Panc1 (cell line): ENCODE results near the gene WAPL. TPM values are rescaled to one million over a fixed set of nuclear protein-coding genes. Genes with fewer than 3 reads are reported as not detected.

Source experiments
- ATAC-seq: fragments of 200-7000 bp; cut with Tn5 transposase; 2 replicates; pipeline ENCODE4 v1.9.1; 2020; ENCODE audit warnings: mild to moderate bottlenecking, moderate library complexity
- BruUV-seq: library from RNA; stranded (reverse); fragments of 400-500 nt; replicated peaks from 2 replicates; lab custom pipeline; 2021; lab: Mats Ljungman, UMichigan
- CTCF ChIA-PET: fragments of 300-600 bp; sonication (Branson Sonifier 250); formaldehyde crosslinking; loops from one replicate; lab custom pipeline; 2022; ENCODE audit warnings: antibody characterized with exemption; lab: Charles Lee
- POLR2A ChIA-PET: fragments of 300-600 bp; sonication (Branson Sonifier 250); formaldehyde crosslinking; loops from one replicate; lab custom pipeline; 2022; ENCODE audit warnings: antibody characterized with exemption; lab: Charles Lee
- DNase-seq: peaks from one replicate; pipeline ENCODE4 v3.0.0-alpha.2; 2010; ENCODE audit warnings: low read depth, low spot score
- H3K27ac ChIP-seq: 2 replicates; pipeline ENCODE4 v1.5.1; 2011; ENCODE audit warnings: mild to moderate bottlenecking, low read length, inconsistent platforms
- H3K27me3 ChIP-seq: fragments of 200-500 bp; sonication (Bioruptor generic); 2 replicates; pipeline ENCODE4 v1.6.0; 2014; ENCODE audit warnings: low read length, inconsistent platforms; ENCODE audit not compliant: control insufficient read depth, insufficient read depth
- H3K36me3 ChIP-seq: fragments of 200-500 bp; sonication (Bioruptor generic); 2 replicates; pipeline ENCODE4 v1.5.1; 2014; ENCODE audit warnings: inconsistent platforms, mild to moderate bottlenecking, low read length, moderate library complexity; ENCODE audit not compliant: control insufficient read depth, insufficient read depth
- H3K4me1 ChIP-seq: 2 replicates; pipeline ENCODE4 v1.5.1; 2011; ENCODE audit warnings: inconsistent platforms, mild to moderate bottlenecking, low read length, moderate library complexity; ENCODE audit not compliant: control insufficient read depth, insufficient read depth
- H3K4me3 ChIP-seq, 2 experiments: 2 replicates each; pipeline ENCODE4 v1.5.1; 2011 to 2012; ENCODE audit warnings: low read depth in 2 of 2, low read length in 2 of 2, mild to moderate bottlenecking in 2 of 2, inconsistent platforms in 1 of 2, moderate library complexity in 1 of 2
- H3K9me3 ChIP-seq: fragments of 200-500 bp; sonication (Bioruptor generic); 2 replicates; pipeline ENCODE4 v1.5.1; 2014; ENCODE audit warnings: low read depth, mild to moderate bottlenecking, inconsistent platforms, low read length, moderate library complexity; ENCODE audit not compliant: control insufficient read depth, insufficient read depth
- POLR2AphosphoS5 ChIP-seq: IDR thresholded peaks from 2 replicates; pipeline ENCODE4 v1.6.1; 2012; ENCODE audit warnings: mild to moderate bottlenecking, low read depth, low read length, moderate library complexity
- SIN3A ChIP-seq: IDR thresholded peaks from 2 replicates; pipeline ENCODE4 v1.6.1; 2012; ENCODE audit warnings: low read depth, mild to moderate bottlenecking, low read length, moderate library complexity, borderline replicate concordance; ENCODE audit not compliant: insufficient read depth
- TCF7L2 ChIP-seq: IDR thresholded peaks from 2 replicates; pipeline ENCODE4 v1.6.1; 2011; ENCODE audit warnings: mild to moderate bottlenecking, low read depth, low read length, inconsistent platforms
- in situ Hi-C: cut with HindIII; loops from 2 replicates; pipeline ENCODE4 v1.10.0; 2016; ENCODE audit warnings: low sequenced_read_pairs, low pct_unique_long_range_greater_than_20kb
- intact Hi-C: fragments of 100-400 bp; cut with micrococcal nuclease; formaldehyde crosslinking; loops from one replicate; pipeline ENCODE4 v1.10.0; 2022; ENCODE audit not compliant: unreplicated experiment
- total RNA-seq: library from RNA; stranded (reverse); gene quantifications from one replicate; pipeline ENCODE4 v1.2.1, GENCODE V29; 2021; ENCODE audit not compliant: unreplicated experiment
- TF ChIP-seq, protein P1 (sequence below), 2 experiments: IDR thresholded peaks; 2 replicates each; pipeline ENCODE4 v1.6.1; 2011 to 2012; ENCODE audit warnings: low read depth in 2 of 2, control low read depth in 1 of 2, low read length in 1 of 2, mild to moderate bottlenecking in 1 of 2, moderate library complexity in 1 of 2; ENCODE audit not compliant: insufficient read depth in 1 of 2
- TF ChIP-seq, protein P2 (sequence below): fragments of 450-650 bp; IDR thresholded peaks from 2 replicates; pipeline ENCODE4 v1.5.1; 2017; ENCODE audit warnings: mild to moderate bottlenecking

WAPL gene
- total RNA-seq, 1 experiment from 2014 or later, result 56.2 TPM

DNA sequence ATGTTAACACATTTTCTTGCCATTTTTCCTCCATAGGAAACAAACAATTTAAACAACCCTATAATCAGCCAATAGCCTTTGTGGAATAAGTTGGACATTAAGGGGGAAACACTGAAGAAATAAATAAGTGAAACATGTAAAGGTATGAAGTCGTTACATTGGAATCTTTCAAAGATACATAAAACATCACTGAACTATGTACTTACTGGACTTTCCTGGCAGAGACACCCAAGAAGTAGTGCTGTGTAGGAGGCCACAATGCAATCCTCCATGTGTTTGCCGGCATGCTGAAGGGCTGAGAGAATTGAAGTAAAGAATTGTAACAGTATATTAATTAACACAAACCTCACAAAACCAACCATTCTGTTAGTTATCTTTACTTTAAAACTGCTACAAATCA, 78.5 kb downstream of the WAPL start:
- ATAC-seq (no peak), DNase-seq (no peak)
- H3K27me3 ChIP-seq, result no peaks in the 10 kb centered on the region
- in situ Hi-C loops (no loop called here), intact Hi-C loops (no loop called here)
- no peak overlapping the region for H3K4me3 ChIP-seq
- TF ChIP-seq POLR2AphosphoS5, result no peak
- no peak for TF ChIP-seq TCF7L2
- TF ChIP-seq, protein P1, sequence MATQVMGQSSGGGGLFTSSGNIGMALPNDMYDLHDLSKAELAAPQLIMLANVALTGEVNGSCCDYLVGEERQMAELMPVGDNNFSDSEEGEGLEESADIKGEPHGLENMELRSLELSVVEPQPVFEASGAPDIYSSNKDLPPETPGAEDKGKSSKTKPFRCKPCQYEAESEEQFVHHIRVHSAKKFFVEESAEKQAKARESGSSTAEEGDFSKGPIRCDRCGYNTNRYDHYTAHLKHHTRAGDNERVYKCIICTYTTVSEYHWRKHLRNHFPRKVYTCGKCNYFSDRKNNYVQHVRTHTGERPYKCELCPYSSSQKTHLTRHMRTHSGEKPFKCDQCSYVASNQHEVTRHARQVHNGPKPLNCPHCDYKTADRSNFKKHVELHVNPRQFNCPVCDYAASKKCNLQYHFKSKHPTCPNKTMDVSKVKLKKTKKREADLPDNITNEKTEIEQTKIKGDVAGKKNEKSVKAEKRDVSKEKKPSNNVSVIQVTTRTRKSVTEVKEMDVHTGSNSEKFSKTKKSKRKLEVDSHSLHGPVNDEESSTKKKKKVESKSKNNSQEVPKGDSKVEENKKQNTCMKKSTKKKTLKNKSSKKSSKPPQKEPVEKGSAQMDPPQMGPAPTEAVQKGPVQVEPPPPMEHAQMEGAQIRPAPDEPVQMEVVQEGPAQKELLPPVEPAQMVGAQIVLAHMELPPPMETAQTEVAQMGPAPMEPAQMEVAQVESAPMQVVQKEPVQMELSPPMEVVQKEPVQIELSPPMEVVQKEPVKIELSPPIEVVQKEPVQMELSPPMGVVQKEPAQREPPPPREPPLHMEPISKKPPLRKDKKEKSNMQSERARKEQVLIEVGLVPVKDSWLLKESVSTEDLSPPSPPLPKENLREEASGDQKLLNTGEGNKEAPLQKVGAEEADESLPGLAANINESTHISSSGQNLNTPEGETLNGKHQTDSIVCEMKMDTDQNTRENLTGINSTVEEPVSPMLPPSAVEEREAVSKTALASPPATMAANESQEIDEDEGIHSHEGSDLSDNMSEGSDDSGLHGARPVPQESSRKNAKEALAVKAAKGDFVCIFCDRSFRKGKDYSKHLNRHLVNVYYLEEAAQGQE (IDR thresholded peaks at IDR 0.05; ENCODE audit: insufficient read depth in 1 of 2, low read depth in 2 of 2, low read length in 1 of 2), result no peak
- TF ChIP-seq, protein P2, sequence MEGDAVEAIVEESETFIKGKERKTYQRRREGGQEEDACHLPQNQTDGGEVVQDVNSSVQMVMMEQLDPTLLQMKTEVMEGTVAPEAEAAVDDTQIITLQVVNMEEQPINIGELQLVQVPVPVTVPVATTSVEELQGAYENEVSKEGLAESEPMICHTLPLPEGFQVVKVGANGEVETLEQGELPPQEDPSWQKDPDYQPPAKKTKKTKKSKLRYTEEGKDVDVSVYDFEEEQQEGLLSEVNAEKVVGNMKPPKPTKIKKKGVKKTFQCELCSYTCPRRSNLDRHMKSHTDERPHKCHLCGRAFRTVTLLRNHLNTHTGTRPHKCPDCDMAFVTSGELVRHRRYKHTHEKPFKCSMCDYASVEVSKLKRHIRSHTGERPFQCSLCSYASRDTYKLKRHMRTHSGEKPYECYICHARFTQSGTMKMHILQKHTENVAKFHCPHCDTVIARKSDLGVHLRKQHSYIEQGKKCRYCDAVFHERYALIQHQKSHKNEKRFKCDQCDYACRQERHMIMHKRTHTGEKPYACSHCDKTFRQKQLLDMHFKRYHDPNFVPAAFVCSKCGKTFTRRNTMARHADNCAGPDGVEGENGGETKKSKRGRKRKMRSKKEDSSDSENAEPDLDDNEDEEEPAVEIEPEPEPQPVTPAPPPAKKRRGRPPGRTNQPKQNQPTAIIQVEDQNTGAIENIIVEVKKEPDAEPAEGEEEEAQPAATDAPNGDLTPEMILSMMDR, result no peak
- no peak for TF ChIP-seq SIN3A
- ChIA-PET POLR2A (no interaction called here), CTCF (no interaction called here)
- BruUV-seq, result no TSS peak
- no peak overlapping the region for H3K27ac ChIP-seq
- no peaks in the 10 kb centered on the region for H3K9me3 ChIP-seq
- H3K4me1 ChIP-seq, result no peaks in the 10 kb centered on the region
- H3K36me3 ChIP-seq, result peaks cover 35% of the 10 kb centered on the region

DNA sequence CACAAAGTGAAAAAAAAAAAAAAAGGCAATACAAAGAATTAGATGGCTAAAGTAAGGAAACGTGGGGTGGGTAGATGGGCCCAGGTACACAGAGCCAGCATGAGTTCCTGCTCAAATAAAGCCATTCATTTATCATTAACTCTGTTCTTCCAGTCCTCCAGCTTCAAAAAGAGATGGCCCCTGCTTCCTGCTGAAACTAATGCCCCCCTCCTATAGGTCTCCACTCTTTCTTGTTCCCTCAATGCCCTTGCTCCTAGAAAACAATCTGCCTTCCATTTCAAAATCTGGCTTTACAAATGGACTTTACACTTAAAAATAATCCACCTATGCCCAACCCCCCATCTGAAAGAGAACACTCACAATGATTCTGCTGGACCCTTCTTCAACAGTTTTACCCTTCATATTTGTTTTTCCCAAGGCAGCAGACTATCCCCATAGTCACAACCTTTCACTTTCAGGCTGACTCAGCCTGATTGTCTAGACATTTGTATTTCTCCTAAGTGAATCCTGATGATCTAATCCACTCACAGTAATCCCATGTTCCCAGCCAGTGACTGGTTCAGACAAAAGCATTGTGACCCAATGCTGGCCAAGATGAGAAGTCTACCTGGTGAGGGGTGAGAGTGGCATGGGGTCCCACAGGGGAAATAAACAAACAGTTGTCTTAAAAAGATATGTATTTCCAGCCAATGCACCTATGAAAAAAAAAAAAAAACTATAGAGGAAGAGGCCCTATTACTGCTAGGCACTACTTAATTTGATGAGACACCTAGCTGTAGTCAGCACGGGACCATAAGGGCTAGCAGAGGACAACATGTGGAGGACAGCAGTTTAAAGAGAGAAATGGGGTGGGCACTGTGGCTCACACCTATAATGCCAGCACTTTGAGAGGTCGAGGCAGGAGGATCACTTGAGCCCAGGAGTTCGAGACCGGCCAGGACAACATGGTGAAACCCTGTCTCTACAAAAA, 80.4 kb downstream of the WAPL start:
- H3K27ac ChIP-seq, result no peak overlapping the region
- CTCF ChIA-PET, result no interaction called here

More for the DNA sequence above, 80.4 kb downstream of the WAPL start:
- Histone ChIP-seq H3K9me3 (no peaks in the 10 kb centered on the region), H3K4me1 (no peaks in the 10 kb centered on the region), H3K4me3 (no peak overlapping the region), H3K27me3 (no peaks in the 10 kb centered on the region), H3K36me3 (peaks cover 41% of the 10 kb centered on the region)
- DNase-seq, result no peak
- POLR2A ChIA-PET, result no interaction called here
- BruUV-seq, result no TSS peak
- no peak for ATAC-seq
- intact Hi-C loops, result no loop called here
- in situ Hi-C loops, result no loop called here
- TF ChIP-seq, protein P2, result no peak
- no peak for TF ChIP-seq TCF7L2
- TF ChIP-seq SIN3A, result no peak
- TF ChIP-seq POLR2AphosphoS5, result no peak
- TF ChIP-seq, protein P1 (IDR thresholded peaks at IDR 0.05; ENCODE audit: insufficient read depth in 1 of 2, low read depth in 2 of 2, low read length in 1 of 2), result no peak
